ENCODE measurements around the gene PTGR2. TPM values are rescaled to one million over a fixed set of nuclear protein-coding genes. Genes with fewer than 3 reads are reported as not detected.

PTGR2 gene
- total RNA-seq, 1 experiment from 2014 or later = 14.2 TPM

DNA sequence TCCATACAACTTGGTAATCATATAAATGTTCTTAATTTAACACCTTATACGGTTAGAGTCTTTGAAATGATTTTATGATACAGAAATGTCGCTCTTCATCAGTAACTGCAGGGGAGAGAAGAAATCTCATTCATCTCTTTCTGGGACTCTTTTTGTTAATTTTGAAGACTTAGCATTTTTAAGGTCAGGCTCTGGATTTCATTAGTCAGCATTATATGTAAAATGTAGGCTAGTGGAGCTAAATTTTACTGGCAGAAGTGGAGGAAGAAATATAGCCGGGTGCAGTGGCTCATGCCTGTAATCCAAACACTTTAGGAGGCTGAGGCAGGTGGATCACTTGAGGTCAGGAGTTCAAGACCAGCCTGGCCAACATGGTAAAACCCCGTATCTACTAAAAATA, 4.7 kb upstream of the PTGR2 start:
- no peak for DNase-seq
- peaks cover 10% of the 10 kb centered on the region for H3K9me3 Mint-ChIP-seq (ENCODE audit: unreplicated experiment)
- Histone ChIP-seq H3K4me3 (ENCODE audit: low read depth, low read length) (no peak overlapping the region), H3K4me1 (peaks cover 18% of the 10 kb centered on the region), H3K27me3 (replicated peaks; ENCODE audit: control insufficient read depth, insufficient read depth, low read length) (no peaks in the 10 kb centered on the region), H3K9me3 (no peaks in the 10 kb centered on the region; the same call in 1 of the 2 replicates), H3K36me3 (ENCODE audit: control insufficient read depth, insufficient read depth, low read length) (no peaks in the 10 kb centered on the region)
- BruUV-seq (replicated peaks) = no TSS peak
- ChIA-PET CTCF (no interaction called here), POLR2A (no interaction called here)
- TF ChIP-seq, protein P1, sequence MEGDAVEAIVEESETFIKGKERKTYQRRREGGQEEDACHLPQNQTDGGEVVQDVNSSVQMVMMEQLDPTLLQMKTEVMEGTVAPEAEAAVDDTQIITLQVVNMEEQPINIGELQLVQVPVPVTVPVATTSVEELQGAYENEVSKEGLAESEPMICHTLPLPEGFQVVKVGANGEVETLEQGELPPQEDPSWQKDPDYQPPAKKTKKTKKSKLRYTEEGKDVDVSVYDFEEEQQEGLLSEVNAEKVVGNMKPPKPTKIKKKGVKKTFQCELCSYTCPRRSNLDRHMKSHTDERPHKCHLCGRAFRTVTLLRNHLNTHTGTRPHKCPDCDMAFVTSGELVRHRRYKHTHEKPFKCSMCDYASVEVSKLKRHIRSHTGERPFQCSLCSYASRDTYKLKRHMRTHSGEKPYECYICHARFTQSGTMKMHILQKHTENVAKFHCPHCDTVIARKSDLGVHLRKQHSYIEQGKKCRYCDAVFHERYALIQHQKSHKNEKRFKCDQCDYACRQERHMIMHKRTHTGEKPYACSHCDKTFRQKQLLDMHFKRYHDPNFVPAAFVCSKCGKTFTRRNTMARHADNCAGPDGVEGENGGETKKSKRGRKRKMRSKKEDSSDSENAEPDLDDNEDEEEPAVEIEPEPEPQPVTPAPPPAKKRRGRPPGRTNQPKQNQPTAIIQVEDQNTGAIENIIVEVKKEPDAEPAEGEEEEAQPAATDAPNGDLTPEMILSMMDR (IDR thresholded peaks at IDR 0.05; ENCODE audit: insufficient read depth in 1 of 2, low read depth in 1 of 2, low read length in 1 of 2, severe bottlenecking in 1 of 2, unreplicated experiment in 1 of 2) = no peak
- no peaks in the 10 kb centered on the region for H3K4me1 Mint-ChIP-seq (ENCODE audit: low read depth, unreplicated experiment)
- H3K27me3 Mint-ChIP-seq (ENCODE audit: insufficient read depth, unreplicated experiment) = no peaks in the 10 kb centered on the region
- H3K27ac Mint-ChIP-seq (ENCODE audit: unreplicated experiment) = no peak overlapping the region
- H3K36me3 Mint-ChIP-seq (ENCODE audit: insufficient read depth, unreplicated experiment) = peaks cover 13% of the 10 kb centered on the region
- H3K4me3 Mint-ChIP-seq (ENCODE audit: unreplicated experiment) = no peak overlapping the region
- intact Hi-C loops (cut with micrococcal nuclease; ENCODE audit: unreplicated experiment) = no loop called here

DNA sequence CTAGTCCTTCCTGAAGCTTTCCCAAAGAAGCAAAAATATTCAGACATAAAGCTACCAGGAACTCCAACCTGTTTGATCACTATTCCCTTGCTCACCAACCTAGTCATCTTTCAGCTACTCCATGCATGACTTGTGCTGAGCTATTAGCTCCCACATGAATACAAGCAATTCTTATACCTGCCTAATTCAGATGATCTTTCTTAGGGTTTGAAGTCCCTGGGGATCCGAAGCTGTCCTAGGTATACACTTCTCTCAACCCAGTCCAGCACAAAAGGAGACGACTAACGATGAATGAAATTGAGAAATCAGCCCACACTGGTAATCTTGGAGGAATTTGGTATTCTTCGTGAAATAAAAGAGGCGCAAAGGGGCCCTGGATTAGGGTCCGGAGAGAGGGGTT, 631 bp upstream of the PTGR2 start:
- TF ChIP-seq, protein P1 (IDR thresholded peaks at IDR 0.05; ENCODE audit: insufficient read depth in 1 of 2, low read depth in 1 of 2, low read length in 1 of 2, severe bottlenecking in 1 of 2, unreplicated experiment in 1 of 2) = no peak
- Mint-ChIP-seq H3K27me3 (ENCODE audit: insufficient read depth, unreplicated experiment) (no peaks in the 10 kb centered on the region), H3K36me3 (ENCODE audit: insufficient read depth, unreplicated experiment) (peaks cover 30% of the 10 kb centered on the region), H3K9me3 (ENCODE audit: unreplicated experiment) (no peaks in the 10 kb centered on the region), H3K4me3 (ENCODE audit: unreplicated experiment) (peak overlapping the region; percentile 94), H3K4me1 (ENCODE audit: low read depth, unreplicated experiment) (no peaks in the 10 kb centered on the region), H3K27ac (ENCODE audit: unreplicated experiment) (peak overlapping the region; percentile 99)
- TSS peak; percentile 92 for BruUV-seq (replicated peaks)
- peaks cover 18% of the 10 kb centered on the region for H3K4me1 ChIP-seq
- peak overlapping the region; percentile 56 for H3K4me3 ChIP-seq (ENCODE audit: low read depth, low read length)
- no peaks in the 10 kb centered on the region for H3K9me3 ChIP-seq
- no peaks in the 10 kb centered on the region for H3K36me3 ChIP-seq (ENCODE audit: control insufficient read depth, insufficient read depth, low read length)
- POLR2A ChIA-PET = interaction anchor here (0.6 to 2.5 kb wide), 12 partner anchors 12 to 106 kb away, joined by 3 to 26 read pairs (median 10); partner anchors contain the start of genes COQ6, FAM161B and ZNF410
- CTCF ChIA-PET = interaction anchor here (0.9 to 2.5 kb wide), 8 partner anchors 10 to 122 kb away, joined by 3 to 12 read pairs (median 4); no protein-coding TSS in a partner anchor
- H3K27me3 ChIP-seq (replicated peaks; ENCODE audit: control insufficient read depth, insufficient read depth, low read length) = no peaks in the 10 kb centered on the region
- DNase-seq = peak in 1 of 2 experiments; percentile 28
- intact Hi-C loops (cut with micrococcal nuclease; ENCODE audit: unreplicated experiment) = loop anchor here (1.0 to 2.0 kb wide), 2 partner anchors 13 to 54 kb away; no protein-coding TSS in a partner anchor

DNA sequence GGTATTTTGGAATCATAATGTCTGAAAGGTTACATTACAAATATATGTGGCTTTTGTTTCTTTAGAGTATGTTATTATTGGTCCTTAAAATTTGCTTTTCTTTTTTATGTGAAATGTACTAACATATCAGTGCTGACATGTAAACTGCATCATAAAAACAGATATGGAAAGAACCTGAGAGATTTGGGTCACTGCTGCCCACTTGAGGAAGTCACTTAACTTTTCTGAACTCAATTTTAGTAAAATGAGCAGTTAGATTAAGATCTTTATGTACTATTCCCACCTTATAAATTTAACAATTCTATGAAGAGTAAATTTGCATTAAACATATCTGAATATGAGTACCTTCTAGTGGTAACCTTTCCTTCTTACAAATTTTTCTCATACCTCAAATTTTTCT, 7.5 kb downstream of the PTGR2 start:
- no peaks in the 10 kb centered on the region for H3K27me3 Mint-ChIP-seq (ENCODE audit: insufficient read depth, unreplicated experiment)
- H3K4me1 ChIP-seq = no peaks in the 10 kb centered on the region
- BruUV-seq (replicated peaks) = no TSS peak
- peaks cover 34% of the 10 kb centered on the region for H3K36me3 Mint-ChIP-seq (ENCODE audit: insufficient read depth, unreplicated experiment)
- H3K27ac Mint-ChIP-seq (ENCODE audit: unreplicated experiment) = no peak overlapping the region
- no peak overlapping the region for H3K4me3 ChIP-seq (ENCODE audit: low read depth, low read length)
- ChIA-PET POLR2A (no interaction called here), CTCF (no interaction called here)
- H3K4me1 Mint-ChIP-seq (ENCODE audit: low read depth, unreplicated experiment) = no peaks in the 10 kb centered on the region
- H3K9me3 Mint-ChIP-seq (ENCODE audit: unreplicated experiment) = no peaks in the 10 kb centered on the region
- no peak overlapping the region for H3K4me3 Mint-ChIP-seq (ENCODE audit: unreplicated experiment)
- no peak for DNase-seq
- TF ChIP-seq, protein P1 (IDR thresholded peaks at IDR 0.05; ENCODE audit: insufficient read depth in 1 of 2, low read depth in 1 of 2, low read length in 1 of 2, severe bottlenecking in 1 of 2, unreplicated experiment in 1 of 2) = no peak
- H3K36me3 ChIP-seq (ENCODE audit: control insufficient read depth, insufficient read depth, low read length) = no peaks in the 10 kb centered on the region; the same call in 1 of the 2 replicates
- no peaks in the 10 kb centered on the region for H3K27me3 ChIP-seq (replicated peaks; ENCODE audit: control insufficient read depth, insufficient read depth, low read length)
- H3K9me3 ChIP-seq = no peaks in the 10 kb centered on the region
- intact Hi-C loops (cut with micrococcal nuclease; ENCODE audit: unreplicated experiment) = no loop called here

Data from Caco-2 (cell line).